ENCODE data around the gene RRM2. TPM values are rescaled to one million over a fixed set of nuclear protein-coding genes. Genes with fewer than 3 reads are reported as not detected.

RRM2 gene
- total and polyA plus RNA-seq, 2 experiments from 2014 or later = 108 to 119 TPM

GRCh38 chr2:10119027-10119325 lies 3.6 kb upstream of the RRM2 start (continued):
- TF ChIP-seq REST (IDR thresholded peaks at IDR 0.05; ENCODE audit: unreplicated experiment) (no peak), CREB1 (CRISPR knock-in tag; IDR thresholded peaks at IDR 0.05; ENCODE audit: low read depth) (no peak), STAT1 (IDR thresholded peaks at IDR 0.05; ENCODE audit: unreplicated experiment) (no peak), ETS1 (IDR thresholded peaks at IDR 0.05) (no peak), NANOG (IDR thresholded peaks at IDR 0.05; ENCODE audit: borderline replicate concordance) (no peak)

GRCh38 chr2:10119601-10120157 lies 2.9 kb upstream of the RRM2 start:
- Mint-ChIP-seq H3K4me3 (peak overlapping the region; percentile 89), H3K9me3 (no peaks in the 10 kb centered on the region; the same call in 1 of the 3 replicates), H3K4me1 (peaks cover 12% of the 10 kb centered on the region), H3K27me3 (ENCODE audit: insufficient read depth, low read depth, poor library complexity) (peaks cover 9% of the 10 kb centered on the region), H3K36me3 (ENCODE audit: low read depth) (peaks cover 17% of the 10 kb centered on the region), H3K27ac (peak overlapping the region; percentile 98; the same call in 1 of the 2 replicates)
- ATAC-seq (no peak), DNase-seq (ENCODE audit: low spot score) (no peak)
- peaks cover 14% of the 10 kb centered on the region; the same call in 1 of the 2 replicates for H3K4me1 ChIP-seq (ENCODE audit: insufficient read depth)
- peak overlapping the region; percentile 78 for H3K27ac ChIP-seq (ENCODE audit: low read depth)
- 0 out of 2 replicates have a peak overlapping the region, but pooled peaks have one; percentile 33 for H2AFZ ChIP-seq
- peaks cover 7% of the 10 kb centered on the region; the same call in 1 of the 2 replicates for H3K36me3 ChIP-seq (ENCODE audit: insufficient read depth)
- no peaks in the 10 kb centered on the region for H3K9me2 ChIP-seq (ENCODE audit: insufficient read depth)
- peak overlapping the region; percentile 71 for H3K4me2 ChIP-seq
- no peaks in the 10 kb centered on the region for H3K27me3 ChIP-seq (ENCODE audit: insufficient read depth)
- H4K20me1 ChIP-seq (replicated peaks; ENCODE audit: insufficient read depth) = peaks cover 4% of the 10 kb centered on the region
- H3K79me2 ChIP-seq (replicated peaks; ENCODE audit: insufficient read depth) = peaks cover 30% of the 10 kb centered on the region
- peaks cover 19% of the 10 kb centered on the region; the same call in 1 of the 2 replicates for H3F3A ChIP-seq (replicated peaks; ENCODE audit: low read depth)
- peak overlapping the region; percentile 70; the same call in 1 of the 2 replicates for H3K4me3 ChIP-seq
- TF ChIP-seq CTCF (conservative IDR thresholded peaks at IDR 0.05; ENCODE audit: low read depth in 2 of 2) (no peak), ZNF462 (CRISPR knock-in tag; IDR thresholded peaks at IDR 0.05) (no peak), CREB1 (CRISPR knock-in tag; IDR thresholded peaks at IDR 0.05; ENCODE audit: low read depth) (no peak), JUNB (IDR thresholded peaks at IDR 0.05; ENCODE audit: unreplicated experiment) (no peak), ZNF114 (CRISPR knock-in tag; IDR thresholded peaks at IDR 0.05) (no peak), ZNF331 (CRISPR knock-in tag; IDR thresholded peaks at IDR 0.05; ENCODE audit: low read depth) (no peak)
